Tibial nerve (tissue), 4 donors: ENCODE results near the gene FAT2. TPM values are rescaled to one million over a fixed set of nuclear protein-coding genes. Genes with fewer than 3 reads are reported as not detected.

ENCODE experiments used
- DNase-seq, 2 donors: peaks; one replicate each; pipeline ENCODE4 v3.0.0-alpha.2; 2019; ENCODE audit warnings: low spot score in 2 of 2
- H3K27ac ChIP-seq, 4 donors: fragments of 200-600 bp; sonication (generic) in 3 of 4; one replicate each; pipeline ENCODE4 v1.5.1; 2017 to 2019; ENCODE audit warnings: mild to moderate bottlenecking in 1 of 4
- H3K27me3 ChIP-seq, 2 donors: fragments of 200-600 bp; sonication (generic) in 1 of 2; one replicate each; pipeline versions ENCODE4 v1.5.1 to v1.6.0; 2017 to 2019
- H3K36me3 ChIP-seq, 3 donors: fragments of 200-600 bp; sonication (generic); one replicate each; pipeline ENCODE4 v1.5.1; 2018 to 2019
- H3K4me1 ChIP-seq, 4 donors: fragments of 200-600 bp; sonication (generic) in 3 of 4; one replicate each; pipeline ENCODE4 v1.5.1; 2017 to 2019
- H3K4me3 ChIP-seq, 4 donors: fragments of 200-600 bp; sonication (generic) in 3 of 4; one replicate each; pipeline ENCODE4 v1.5.1; 2017 to 2019; ENCODE audit warnings: mild to moderate bottlenecking in 1 of 4, moderate library complexity in 1 of 4
- H3K9me3 ChIP-seq, 4 donors: fragments of 200-600 bp; sonication (generic) in 3 of 4; one replicate each; pipeline ENCODE4 v1.5.1; 2017 to 2019
- CTCF ChIP-seq, 5 experiments: fragments of 200-600 bp in 3 of 5; fragments of 450-650 bp in 2 of 5; sonication (generic) in 3 of 5; IDR thresholded peaks; one replicate each; pipeline ENCODE4 v1.5.1; 2016 to 2019; ENCODE audit warnings: antibody characterized with exemption in 5 of 5, mild to moderate bottlenecking in 3 of 5, moderate library complexity in 2 of 5
- EP300 ChIP-seq, 2 donors: sonication (generic); formaldehyde crosslinking; IDR thresholded peaks; one replicate each; pipeline ENCODE4 v1.6.1; 2017; ENCODE audit warnings: antibody characterized with exemption in 2 of 2, mild to moderate bottlenecking in 1 of 2
- POLR2A ChIP-seq, 2 donors: fragments of 450-650 bp; IDR thresholded peaks; one replicate each; pipeline ENCODE4 v1.6.1; 2017; ENCODE audit warnings: antibody characterized with exemption in 2 of 2, mild to moderate bottlenecking in 2 of 2, moderate library complexity in 2 of 2
- WGBS, 2 donors: methylation state at CpG; one replicate each; pipeline ENCODE4 v1.1.5; 2018; 5-methylcytosine and 5-hydroxymethylcytosine counted together
- total RNA-seq, 4 donors: library from RNA; depleted of rRNA; stranded (reverse); fragments of >200 nt; gene quantifications; one replicate each; pipeline ENCODE4 v1.1.0, GENCODE V29; 2016

FAT2 gene
- total RNA-seq, 4 donors from 2014 or later = under 0.01 TPM; not detected in 1

- DNase-seq = no peak
- Histone ChIP-seq H3K4me3 (no peak overlapping the region), H3K4me1 (no peaks in the 10 kb centered on the region), H3K36me3 (peaks cover 0 to 3% (median 0%) of the 10 kb centered on the region in 3 donors), H3K27me3 (no peaks in the 10 kb centered on the region), H3K9me3 (no peaks in the 10 kb centered on the region), H3K27ac (no peak overlapping the region)
- TF ChIP-seq EP300 (IDR thresholded peaks at IDR 0.05) (no peak), CTCF (IDR thresholded peaks at IDR 0.05) (no peak), POLR2A (IDR thresholded peaks at IDR 0.05) (no peak)
- 84 to 85% methylated on average over 6 of the region's 6 CpGs for WGBS, 2 donors
These were observed 33.2 kb downstream of the FAT2 start for GRCh38 chr5:151557951-151558350.

GRCh38 chr5:151557466-151557865 is 33.7 kb downstream of the FAT2 start:
- Histone ChIP-seq H3K4me3 (no peak overlapping the region), H3K27ac (no peak overlapping the region), H3K27me3 (no peaks in the 10 kb centered on the region), H3K36me3 (peaks cover 0 to 3% (median 0%) of the 10 kb centered on the region in 3 donors), H3K4me1 (no peaks in the 10 kb centered on the region), H3K9me3 (no peaks in the 10 kb centered on the region)
- DNase-seq = no peak
- TF ChIP-seq CTCF (IDR thresholded peaks at IDR 0.05) (no peak), EP300 (IDR thresholded peaks at IDR 0.05) (no peak), POLR2A (IDR thresholded peaks at IDR 0.05) (no peak)
- 74 to 77% methylated on average over 1 of the region's 1 CpG for WGBS, 2 donors

GRCh38 chr5:151556806-151557205 is 34.3 kb downstream of the FAT2 start:
- Histone ChIP-seq H3K4me3 (no peak overlapping the region), H3K9me3 (no peaks in the 10 kb centered on the region), H3K36me3 (peaks cover 0 to 3% (median 0%) of the 10 kb centered on the region in 3 donors), H3K27ac (no peak overlapping the region), H3K4me1 (no peaks in the 10 kb centered on the region), H3K27me3 (no peaks in the 10 kb centered on the region)
- 57% methylated on average over 6 of the region's 6 CpGs for WGBS, 2 donors
- TF ChIP-seq POLR2A (IDR thresholded peaks at IDR 0.05) (no peak), CTCF (IDR thresholded peaks at IDR 0.05) (no peak)
- no peak for DNase-seq

GRCh38 chr5:151555760-151556576 is 35.2 kb downstream of the FAT2 start:
- 86 to 92% methylated on average over 4 of the region's 4 CpGs for WGBS, 2 donors

More at GRCh38 chr5:151555760-151556576, 35.2 kb downstream of the FAT2 start:
- H3K4me1 ChIP-seq = no peaks in the 10 kb centered on the region
- H3K27me3 ChIP-seq = no peaks in the 10 kb centered on the region
- no peak overlapping the region for H3K4me3 ChIP-seq
- DNase-seq = no peak
- H3K36me3 ChIP-seq = peaks cover 0 to 3% (median 0%) of the 10 kb centered on the region in 3 donors
- no peak overlapping the region for H3K27ac ChIP-seq
- no peak for TF ChIP-seq CTCF (IDR thresholded peaks at IDR 0.05)
- TF ChIP-seq EP300 (IDR thresholded peaks at IDR 0.05) = no peak
- TF ChIP-seq POLR2A (IDR thresholded peaks at IDR 0.05) = no peak
- H3K9me3 ChIP-seq = no peaks in the 10 kb centered on the region
